Ishikawa (cell line): ENCODE data around the gene ZC3H4.

Experiments used
- CEBPB ChIP-seq: IDR thresholded peaks from 2 replicates; pipeline ENCODE4 v1.6.1; 2012
- CREB1 ChIP-seq: IDR thresholded peaks from 2 replicates; pipeline ENCODE4 v1.6.1; 2012; ENCODE audit warnings: low read depth
- EGR1 ChIP-seq: IDR thresholded peaks from 2 replicates; pipeline ENCODE4 v1.6.1; 2012
- EP300 ChIP-seq: IDR thresholded peaks from 2 replicates; pipeline ENCODE4 v1.6.1; 2012; ENCODE audit warnings: borderline replicate concordance
- FOXM1 ChIP-seq: IDR thresholded peaks from 2 replicates; pipeline ENCODE4 v1.6.1; 2012; ENCODE audit warnings: low read depth, borderline replicate concordance
- MAX ChIP-seq: IDR thresholded peaks from 2 replicates; pipeline ENCODE4 v1.6.1; 2012
- NFIC ChIP-seq: IDR thresholded peaks from 2 replicates; pipeline ENCODE4 v1.6.1; 2012
- RAD21 ChIP-seq: IDR thresholded peaks from 2 replicates; pipeline ENCODE4 v1.6.1; 2012; ENCODE audit warnings: low read depth
- TAF1 ChIP-seq: IDR thresholded peaks from 2 replicates; pipeline ENCODE4 v1.6.1; 2012; ENCODE audit warnings: low read depth, mild to moderate bottlenecking
- TCF12 ChIP-seq: IDR thresholded peaks from 2 replicates; pipeline ENCODE4 v1.6.1; 2012; ENCODE audit warnings: low read depth
- TEAD4 ChIP-seq: IDR thresholded peaks from 2 replicates; pipeline ENCODE4 v1.6.1; 2012
- USF1 ChIP-seq: IDR thresholded peaks from 2 replicates; pipeline ENCODE4 v1.6.1; 2012
- YY1 ChIP-seq: IDR thresholded peaks from 2 replicates; pipeline ENCODE4 v1.6.1; 2012; ENCODE audit warnings: low read depth
- ZBTB7A ChIP-seq: IDR thresholded peaks from 2 replicates; pipeline ENCODE4 v1.6.1; 2012; ENCODE audit warnings: low read depth
- TF ChIP-seq, protein P1 (sequence below): IDR thresholded peaks from 2 replicates; pipeline ENCODE4 v1.6.1; 2012; ENCODE audit warnings: low read depth, mild to moderate bottlenecking

The ZC3H4 gene

DNA sequence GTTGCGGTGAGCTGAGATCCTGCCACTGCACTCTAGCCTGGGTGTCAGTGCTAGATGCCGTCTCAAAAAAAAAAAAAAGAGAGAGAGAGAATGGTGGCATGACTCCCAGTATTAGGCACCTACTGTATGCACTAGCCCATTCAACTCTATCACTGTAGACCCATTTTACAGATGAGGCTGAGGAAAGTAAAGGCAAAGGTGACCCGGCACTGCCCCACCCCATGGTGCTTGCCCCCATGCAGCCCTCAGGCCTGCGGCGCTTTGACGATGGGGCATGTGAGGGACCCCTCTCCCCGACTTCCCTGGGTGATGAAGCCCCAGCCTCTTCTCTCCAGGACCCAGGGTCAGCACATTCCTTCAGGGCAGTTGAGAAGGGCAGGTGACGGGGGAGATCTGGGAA is 86.7 kb downstream of the ZC3H4 start:
- TF ChIP-seq CEBPB = no peak
- TF ChIP-seq RAD21 = no peak
- TF ChIP-seq NFIC = no peak
- TF ChIP-seq TCF12 = no peak
- no peak for TF ChIP-seq YY1

GRCh38 chr19:47026156-47026555 is 87.4 kb downstream of the ZC3H4 start:
- TF ChIP-seq, protein P1, sequence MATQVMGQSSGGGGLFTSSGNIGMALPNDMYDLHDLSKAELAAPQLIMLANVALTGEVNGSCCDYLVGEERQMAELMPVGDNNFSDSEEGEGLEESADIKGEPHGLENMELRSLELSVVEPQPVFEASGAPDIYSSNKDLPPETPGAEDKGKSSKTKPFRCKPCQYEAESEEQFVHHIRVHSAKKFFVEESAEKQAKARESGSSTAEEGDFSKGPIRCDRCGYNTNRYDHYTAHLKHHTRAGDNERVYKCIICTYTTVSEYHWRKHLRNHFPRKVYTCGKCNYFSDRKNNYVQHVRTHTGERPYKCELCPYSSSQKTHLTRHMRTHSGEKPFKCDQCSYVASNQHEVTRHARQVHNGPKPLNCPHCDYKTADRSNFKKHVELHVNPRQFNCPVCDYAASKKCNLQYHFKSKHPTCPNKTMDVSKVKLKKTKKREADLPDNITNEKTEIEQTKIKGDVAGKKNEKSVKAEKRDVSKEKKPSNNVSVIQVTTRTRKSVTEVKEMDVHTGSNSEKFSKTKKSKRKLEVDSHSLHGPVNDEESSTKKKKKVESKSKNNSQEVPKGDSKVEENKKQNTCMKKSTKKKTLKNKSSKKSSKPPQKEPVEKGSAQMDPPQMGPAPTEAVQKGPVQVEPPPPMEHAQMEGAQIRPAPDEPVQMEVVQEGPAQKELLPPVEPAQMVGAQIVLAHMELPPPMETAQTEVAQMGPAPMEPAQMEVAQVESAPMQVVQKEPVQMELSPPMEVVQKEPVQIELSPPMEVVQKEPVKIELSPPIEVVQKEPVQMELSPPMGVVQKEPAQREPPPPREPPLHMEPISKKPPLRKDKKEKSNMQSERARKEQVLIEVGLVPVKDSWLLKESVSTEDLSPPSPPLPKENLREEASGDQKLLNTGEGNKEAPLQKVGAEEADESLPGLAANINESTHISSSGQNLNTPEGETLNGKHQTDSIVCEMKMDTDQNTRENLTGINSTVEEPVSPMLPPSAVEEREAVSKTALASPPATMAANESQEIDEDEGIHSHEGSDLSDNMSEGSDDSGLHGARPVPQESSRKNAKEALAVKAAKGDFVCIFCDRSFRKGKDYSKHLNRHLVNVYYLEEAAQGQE = no peak
- no peak for TF ChIP-seq EGR1
- TF ChIP-seq TCF12 = no peak
- TF ChIP-seq NFIC = no peak
- TF ChIP-seq MAX = no peak
- TF ChIP-seq TAF1 = no peak
- no peak for TF ChIP-seq CREB1
- no peak for TF ChIP-seq RAD21
- TF ChIP-seq FOXM1 = no peak
- TF ChIP-seq TEAD4 = no peak
- TF ChIP-seq EP300 = no peak
- no peak for TF ChIP-seq YY1

- TF ChIP-seq TAF1 (no peak), USF1 (no peak), CEBPB (no peak), FOXM1 (no peak), CREB1 (no peak), TEAD4 (no peak), RAD21 (no peak), YY1 (no peak), EP300 (no peak)
Measured at GRCh38 chr19:47024502-47024901, 89.1 kb downstream of the ZC3H4 start.

- TF ChIP-seq CREB1 = no peak
- no peak for TF ChIP-seq NFIC
- no peak for TF ChIP-seq RAD21
Measured at GRCh38 chr19:47023448-47023794, 90.2 kb downstream of the ZC3H4 start.

DNA sequence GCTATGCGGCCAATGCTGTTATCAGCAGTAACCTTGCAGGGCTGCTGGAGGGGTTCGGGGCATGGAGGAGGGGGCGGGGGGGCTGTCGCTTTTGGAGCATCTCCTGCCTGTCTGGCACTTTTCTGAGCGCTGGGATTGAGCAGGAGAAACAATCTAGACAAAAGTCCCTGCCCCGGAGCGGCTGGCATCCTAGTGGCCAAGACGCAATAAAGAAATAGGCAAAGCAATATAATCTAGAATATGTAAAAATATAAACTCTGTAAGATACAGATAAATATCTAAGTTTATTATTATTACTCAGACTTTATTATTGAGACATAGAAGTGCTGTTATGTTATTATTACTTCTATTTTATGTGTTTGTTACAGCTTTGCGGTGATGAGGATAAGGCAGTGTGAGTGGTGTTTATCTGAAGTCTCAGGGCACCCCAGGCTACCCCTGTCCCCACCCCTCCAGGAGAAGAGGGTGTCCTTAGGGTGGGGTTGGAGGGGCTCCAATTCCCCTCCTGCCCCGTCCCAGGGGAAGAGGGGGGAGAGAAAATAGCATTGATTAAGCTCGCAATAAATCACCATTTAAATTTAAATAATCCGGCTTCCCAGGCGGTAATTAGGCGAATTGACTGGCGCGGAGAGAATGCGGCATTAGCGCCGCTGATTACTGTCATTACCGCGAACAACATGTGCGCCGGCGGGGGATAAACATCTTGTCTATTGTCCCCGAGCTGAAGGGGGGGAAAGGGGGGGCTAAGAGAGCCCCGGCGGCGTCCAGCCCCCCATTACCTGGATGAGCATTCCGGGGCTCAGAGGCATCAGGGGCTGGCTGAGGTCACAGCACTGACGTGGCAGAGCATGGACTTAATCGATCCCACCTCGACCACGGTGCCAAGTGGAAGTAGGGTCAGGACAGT is 90.8 kb downstream of the ZC3H4 start:
- TF ChIP-seq, protein P1 = no peak
- TF ChIP-seq NFIC (no peak), YY1 (no peak), FOXM1 (no peak), EP300 (no peak), TCF12 (no peak), EGR1 (no peak), CEBPB (no peak), CREB1 (no peak), TEAD4 (no peak), ZBTB7A (no peak), USF1 (no peak), MAX (no peak), RAD21 (no peak)

DNA sequence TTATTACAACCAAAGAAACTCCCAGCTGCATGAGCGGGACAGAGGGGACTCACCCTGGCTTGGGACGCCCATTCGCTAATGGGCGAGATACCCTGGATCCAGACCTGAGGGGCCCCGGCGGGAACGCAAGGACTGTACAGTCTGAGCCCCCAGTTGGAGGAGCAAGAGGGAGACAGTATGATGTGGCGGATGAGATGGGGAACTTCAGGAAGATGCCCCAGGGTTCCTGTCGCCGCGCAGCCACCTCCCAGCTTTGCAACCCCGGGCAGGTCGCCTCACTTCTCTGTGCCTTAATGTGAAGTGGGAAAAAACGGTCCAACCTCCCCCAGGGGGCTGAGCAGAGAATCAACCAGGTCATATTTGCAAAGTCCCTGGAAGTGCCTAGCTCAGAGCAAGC is 91.4 kb downstream of the ZC3H4 start:
- TF ChIP-seq EP300 (no peak), CEBPB (no peak), USF1 (no peak), TCF12 (no peak), TEAD4 (no peak), MAX (no peak), RAD21 (no peak), YY1 (no peak), EGR1 (no peak)
- TF ChIP-seq, protein P1 = no peak
